Nephron progenitor cell (in vitro differentiated cells): ENCODE results near the gene SYNPO.

Experiments used
- DNase-seq: peaks from one replicate; pipeline ENCODE4 v3.0.0; 2021
- H3K27ac Mint-ChIP-seq: 2 replicates; pipeline ENCODE4 v1.8.0; 2021; ENCODE audit warnings: mild to moderate bottlenecking, moderate library complexity, mixed read lengths
- H3K27me3 Mint-ChIP-seq: 2 replicates; pipeline ENCODE4 v1.8.0; 2021; ENCODE audit warnings: mild to moderate bottlenecking, low read depth, mixed read lengths; ENCODE audit not compliant: poor library complexity
- H3K36me3 Mint-ChIP-seq: 2 replicates; pipeline ENCODE4 v1.8.0; 2021; ENCODE audit warnings: low read depth, mixed read lengths
- H3K4me1 Mint-ChIP-seq: 2 replicates; pipeline ENCODE4 v1.8.0; 2021; ENCODE audit warnings: mixed read lengths
- H3K4me3 Mint-ChIP-seq: 2 replicates; pipeline ENCODE4 v1.8.0; 2021; ENCODE audit warnings: mild to moderate bottlenecking, moderate library complexity, mixed read lengths
- H3K9me3 Mint-ChIP-seq: 2 replicates; pipeline ENCODE4 v1.8.0; 2021; ENCODE audit warnings: mild to moderate bottlenecking, moderate library complexity, mixed read lengths
- TF ChIP-seq, protein P1 (sequence below): fragments of 200-600 bp; sonication (generic); IDR thresholded peaks from 2 replicates; pipeline ENCODE4 v1.5.0; 2021; ENCODE audit warnings: antibody characterized with exemption

SYNPO gene

DNA sequence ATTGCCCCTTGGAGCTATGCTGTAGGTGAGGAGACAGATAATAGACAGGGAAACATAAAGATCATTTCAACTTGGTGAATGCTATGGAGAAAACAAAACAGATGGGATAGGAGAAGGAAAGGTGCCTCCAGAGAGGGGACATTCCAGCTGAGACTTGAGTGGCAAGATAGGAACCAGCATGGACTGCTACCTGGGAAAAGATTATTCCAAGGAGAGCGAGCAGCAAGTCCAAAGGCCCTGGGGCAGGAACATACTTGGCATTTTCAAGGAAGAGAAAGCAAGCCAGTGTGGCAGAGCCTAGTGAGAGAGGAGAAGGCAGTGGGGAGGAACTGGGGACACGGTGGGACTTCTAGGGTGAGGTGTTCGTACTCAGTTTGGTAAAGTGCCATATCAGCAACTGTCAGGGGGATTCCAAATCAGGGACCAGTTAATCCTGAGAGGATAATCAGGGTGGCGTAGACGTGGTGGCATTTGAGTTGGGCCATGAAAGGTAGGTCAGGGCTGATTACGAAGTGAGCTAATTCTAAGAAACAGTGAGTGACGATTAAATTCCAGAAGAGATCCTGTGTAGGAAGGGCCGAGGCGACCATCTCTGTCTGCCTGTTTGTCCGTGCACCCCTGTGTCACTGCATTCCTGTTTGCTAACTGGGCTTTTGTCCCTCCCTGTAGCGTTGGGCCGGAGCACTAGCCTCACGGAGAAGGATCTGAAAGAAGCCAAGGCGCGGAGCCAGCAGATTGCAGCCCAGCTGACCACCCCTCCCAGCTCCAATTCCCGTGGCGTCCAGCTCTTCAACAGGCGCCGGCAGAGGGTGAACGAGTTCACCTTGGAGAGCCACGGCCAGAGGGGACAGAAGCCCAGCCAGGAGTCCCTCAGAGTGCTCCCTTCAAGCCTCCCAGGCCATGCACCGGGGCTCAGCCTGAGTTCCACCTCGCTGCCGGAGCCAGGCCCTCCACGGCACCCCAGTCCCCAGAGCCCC, 7.1 kb downstream of the SYNPO start:
- H3K36me3 Mint-ChIP-seq = no peaks in the 10 kb centered on the region
- no peak overlapping the region for H3K27ac Mint-ChIP-seq
- TF ChIP-seq, protein P1, sequence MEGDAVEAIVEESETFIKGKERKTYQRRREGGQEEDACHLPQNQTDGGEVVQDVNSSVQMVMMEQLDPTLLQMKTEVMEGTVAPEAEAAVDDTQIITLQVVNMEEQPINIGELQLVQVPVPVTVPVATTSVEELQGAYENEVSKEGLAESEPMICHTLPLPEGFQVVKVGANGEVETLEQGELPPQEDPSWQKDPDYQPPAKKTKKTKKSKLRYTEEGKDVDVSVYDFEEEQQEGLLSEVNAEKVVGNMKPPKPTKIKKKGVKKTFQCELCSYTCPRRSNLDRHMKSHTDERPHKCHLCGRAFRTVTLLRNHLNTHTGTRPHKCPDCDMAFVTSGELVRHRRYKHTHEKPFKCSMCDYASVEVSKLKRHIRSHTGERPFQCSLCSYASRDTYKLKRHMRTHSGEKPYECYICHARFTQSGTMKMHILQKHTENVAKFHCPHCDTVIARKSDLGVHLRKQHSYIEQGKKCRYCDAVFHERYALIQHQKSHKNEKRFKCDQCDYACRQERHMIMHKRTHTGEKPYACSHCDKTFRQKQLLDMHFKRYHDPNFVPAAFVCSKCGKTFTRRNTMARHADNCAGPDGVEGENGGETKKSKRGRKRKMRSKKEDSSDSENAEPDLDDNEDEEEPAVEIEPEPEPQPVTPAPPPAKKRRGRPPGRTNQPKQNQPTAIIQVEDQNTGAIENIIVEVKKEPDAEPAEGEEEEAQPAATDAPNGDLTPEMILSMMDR = no peak
- peaks cover 8% of the 10 kb centered on the region for H3K27me3 Mint-ChIP-seq
- H3K4me1 Mint-ChIP-seq = peaks cover 77% of the 10 kb centered on the region
- no peak for DNase-seq
- H3K4me3 Mint-ChIP-seq = no peak overlapping the region
- no peaks in the 10 kb centered on the region for H3K9me3 Mint-ChIP-seq

DNA sequence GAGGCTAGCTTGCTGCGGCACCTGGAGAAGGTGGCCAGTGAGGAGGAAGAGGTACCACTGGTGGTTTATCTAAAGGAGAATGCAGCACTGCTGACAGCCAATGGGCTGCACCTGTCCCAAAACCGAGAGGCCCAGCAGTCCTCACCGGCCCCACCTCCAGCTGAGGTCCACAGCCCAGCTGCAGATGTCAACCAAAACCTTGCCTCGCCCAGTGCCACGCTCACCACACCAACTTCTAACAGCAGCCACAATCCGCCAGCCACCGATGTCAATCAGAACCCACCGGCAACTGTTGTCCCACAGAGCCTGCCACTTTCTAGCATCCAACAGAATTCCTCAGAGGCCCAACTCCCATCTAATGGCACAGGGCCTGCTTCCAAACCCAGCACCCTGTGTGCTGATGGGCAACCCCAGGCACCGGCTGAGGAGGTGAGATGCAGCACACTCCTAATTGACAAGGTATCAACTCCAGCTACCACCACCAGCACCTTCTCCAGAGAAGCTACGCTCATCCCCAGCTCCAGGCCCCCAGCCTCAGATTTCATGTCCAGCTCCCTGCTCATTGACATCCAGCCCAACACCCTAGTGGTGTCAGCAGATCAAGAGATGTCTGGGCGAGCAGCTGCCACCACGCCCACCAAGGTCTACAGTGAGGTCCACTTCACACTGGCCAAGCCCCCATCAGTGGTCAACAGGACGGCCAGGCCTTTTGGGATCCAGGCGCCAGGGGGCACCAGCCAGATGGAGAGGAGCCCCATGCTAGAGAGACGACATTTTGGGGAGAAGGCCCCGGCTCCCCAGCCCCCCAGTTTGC, 8.0 kb downstream of the SYNPO start:
- TF ChIP-seq, protein P1 = no peak
- DNase-seq = no peak
- H3K9me3 Mint-ChIP-seq = no peaks in the 10 kb centered on the region
- H3K36me3 Mint-ChIP-seq = no peaks in the 10 kb centered on the region
- H3K27me3 Mint-ChIP-seq = peaks cover 8% of the 10 kb centered on the region
- H3K4me3 Mint-ChIP-seq = no peak overlapping the region
- H3K4me1 Mint-ChIP-seq = peaks cover 77% of the 10 kb centered on the region
- H3K27ac Mint-ChIP-seq = peak overlapping the region; percentile 59

DNA sequence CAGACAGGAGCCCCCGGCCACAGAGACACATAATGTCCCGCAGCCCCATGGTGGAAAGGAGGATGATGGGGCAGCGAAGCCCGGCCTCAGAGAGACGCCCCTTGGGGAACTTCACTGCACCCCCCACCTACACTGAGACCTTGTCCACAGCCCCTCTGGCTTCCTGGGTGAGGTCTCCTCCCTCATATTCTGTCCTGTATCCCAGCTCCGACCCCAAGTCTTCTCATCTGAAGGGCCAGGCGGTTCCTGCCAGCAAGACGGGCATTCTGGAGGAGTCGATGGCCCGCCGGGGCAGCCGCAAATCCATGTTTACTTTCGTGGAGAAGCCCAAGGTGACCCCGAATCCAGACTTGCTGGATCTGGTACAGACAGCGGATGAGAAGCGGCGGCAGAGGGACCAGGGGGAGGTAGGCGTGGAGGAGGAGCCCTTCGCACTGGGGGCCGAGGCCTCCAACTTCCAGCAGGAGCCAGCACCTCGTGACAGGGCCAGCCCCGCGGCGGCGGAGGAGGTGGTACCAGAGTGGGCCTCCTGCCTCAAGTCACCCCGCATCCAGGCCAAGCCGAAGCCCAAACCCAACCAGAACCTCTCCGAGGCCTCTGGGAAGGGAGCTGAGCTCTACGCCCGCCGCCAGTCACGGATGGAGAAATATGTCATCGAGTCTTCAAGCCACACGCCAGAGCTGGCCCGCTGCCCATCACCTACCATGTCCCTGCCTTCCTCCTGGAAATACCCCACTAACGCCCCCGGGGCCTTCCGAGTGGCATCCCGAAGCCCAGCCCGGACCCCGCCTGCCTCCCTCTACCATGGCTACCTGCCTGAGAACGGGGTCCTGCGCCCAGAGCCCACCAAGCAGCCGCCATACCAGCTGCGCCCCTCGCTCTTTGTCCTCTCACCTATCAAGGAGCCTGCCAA, 8.9 kb downstream of the SYNPO start:
- Mint-ChIP-seq H3K4me1 (peaks cover 78% of the 10 kb centered on the region), H3K36me3 (no peaks in the 10 kb centered on the region), H3K27ac (no peak overlapping the region), H3K9me3 (no peaks in the 10 kb centered on the region), H3K4me3 (no peak overlapping the region), H3K27me3 (peaks cover 8% of the 10 kb centered on the region)
- DNase-seq = no peak
- TF ChIP-seq, protein P1 = no peak

DNA sequence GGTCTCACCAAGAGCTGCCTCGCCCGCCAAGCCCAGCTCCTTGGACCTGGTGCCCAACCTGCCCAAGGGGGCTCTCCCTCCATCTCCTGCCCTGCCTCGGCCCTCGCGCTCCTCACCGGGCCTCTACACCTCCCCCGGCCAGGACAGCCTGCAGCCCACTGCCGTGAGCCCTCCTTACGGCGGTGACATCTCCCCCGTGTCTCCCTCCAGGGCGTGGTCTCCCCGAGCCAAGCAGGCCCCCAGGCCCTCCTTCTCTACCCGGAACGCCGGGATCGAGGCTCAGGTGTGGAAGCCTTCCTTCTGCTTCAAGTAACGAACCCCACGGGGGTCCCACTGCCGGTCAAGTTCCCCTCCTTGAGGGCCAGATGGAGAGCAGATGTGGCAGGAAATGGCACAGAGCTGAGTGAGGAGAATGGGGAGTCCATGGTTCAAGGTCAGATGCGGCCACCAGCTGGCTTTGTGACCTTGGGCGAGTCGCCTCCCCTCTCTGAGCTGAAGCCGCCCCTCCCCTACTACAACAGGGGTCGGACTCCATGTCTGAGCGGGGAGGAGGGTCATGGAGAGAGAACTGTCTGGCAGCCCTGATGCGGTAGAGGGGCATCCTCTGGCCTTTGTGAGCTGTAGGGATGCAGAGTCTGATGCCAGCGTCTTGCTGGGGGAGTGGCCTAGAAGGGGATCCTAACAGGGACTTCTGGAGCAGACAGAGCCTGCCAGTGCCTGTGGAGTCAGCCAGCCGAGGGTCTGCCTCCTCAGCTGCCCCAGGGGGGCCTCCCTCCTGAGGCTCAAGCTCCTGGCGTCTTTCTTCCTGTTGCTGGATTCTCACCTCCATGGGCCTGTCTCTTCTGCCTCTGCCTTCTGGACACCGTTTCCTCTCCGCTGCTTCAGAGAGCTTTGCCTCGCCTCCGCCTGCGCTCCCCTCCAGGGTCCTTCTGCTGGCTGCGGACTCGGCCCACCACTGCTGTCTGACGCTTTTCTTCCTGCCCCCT, 9.9 kb downstream of the SYNPO start:
- Mint-ChIP-seq H3K27ac (peak overlapping the region; percentile 48), H3K27me3 (peaks cover 8% of the 10 kb centered on the region), H3K9me3 (no peaks in the 10 kb centered on the region), H3K4me3 (no peak overlapping the region), H3K36me3 (no peaks in the 10 kb centered on the region), H3K4me1 (peaks cover 68% of the 10 kb centered on the region)
- no peak for DNase-seq
- TF ChIP-seq, protein P1 = no peak
